Gastroesophageal sphincter (tissue), 2 donors: Measurements from ENCODE around the gene PTPN6.

ENCODE experiments used
- POLR2A ChIP-seq, 2 donors: fragments of 450-650 bp; IDR thresholded peaks; one replicate each; pipeline ENCODE4 v1.6.1; 2017; ENCODE audit warnings: antibody characterized with exemption in 2 of 2, mild to moderate bottlenecking in 2 of 2, moderate library complexity in 1 of 2
- POLR2AphosphoS5 ChIP-seq: sonication (generic); formaldehyde crosslinking; IDR thresholded peaks from one replicate; pipeline ENCODE4 v1.6.1; 2017; ENCODE audit warnings: antibody characterized with exemption

GRCh38 chr12:7001921-7002591, 50.9 kb downstream of the PTPN6 start:
- TF ChIP-seq POLR2AphosphoS5 (no peak), POLR2A (IDR thresholded peaks at IDR 0.05) (no peak)
